SJSA1 (cell line): Measurements from ENCODE around the gene SCYGR3. TPM values are rescaled to one million over a fixed set of nuclear protein-coding genes. Genes with fewer than 3 reads are reported as not detected.

Experiments used
- DNase-seq, 2 experiments: peaks; one replicate each; pipeline ENCODE4 v3.0.0-alpha.2; 2015 to 2020; ENCODE audit warnings: low spot score in 2 of 2, low read depth in 1 of 2
- H3K27ac ChIP-seq: fragments of 250-450 bp; sonication (Bioruptor Pico); 2 replicates; pipeline ENCODE4 v1.5.1; 2020; ENCODE audit warnings: mild to moderate bottlenecking, moderate library complexity
- H3K27me3 ChIP-seq: fragments of 250-450 bp; sonication (Bioruptor Pico); replicated peaks from 2 replicates; pipeline ENCODE4 v1.5.1; 2020; ENCODE audit warnings: mild to moderate bottlenecking, moderate library complexity
- H3K36me3 ChIP-seq: fragments of 250-450 bp; sonication (Bioruptor Pico); 2 replicates; pipeline ENCODE4 v1.5.1; 2020; ENCODE audit warnings: mild to moderate bottlenecking
- H3K4me1 ChIP-seq: fragments of 250-450 bp; sonication (Bioruptor Pico); replicated peaks from 2 replicates; pipeline ENCODE4 v1.6.1; 2021; ENCODE audit warnings: mild to moderate bottlenecking
- H3K4me3 ChIP-seq: fragments of 250-450 bp; sonication (Bioruptor Pico); 2 replicates; pipeline ENCODE4 v1.5.1; 2020; ENCODE audit warnings: mild to moderate bottlenecking
- H3K9me3 ChIP-seq: fragments of 250-450 bp; sonication (Bioruptor Pico); replicated peaks from 2 replicates; pipeline ENCODE4 v1.5.1; 2020; ENCODE audit warnings: mild to moderate bottlenecking
- total RNA-seq: library from RNA; depleted of rRNA; stranded (reverse); fragments of >200 nt; shearing (Covaris generic); gene quantifications from 2 replicates; pipeline ENCODE4 v1.2.3, GENCODE V29; 2014; rRNA removed

The SCYGR3 gene
- total RNA-seq, 1 experiment from 2014 or later, result not detected

DNA sequence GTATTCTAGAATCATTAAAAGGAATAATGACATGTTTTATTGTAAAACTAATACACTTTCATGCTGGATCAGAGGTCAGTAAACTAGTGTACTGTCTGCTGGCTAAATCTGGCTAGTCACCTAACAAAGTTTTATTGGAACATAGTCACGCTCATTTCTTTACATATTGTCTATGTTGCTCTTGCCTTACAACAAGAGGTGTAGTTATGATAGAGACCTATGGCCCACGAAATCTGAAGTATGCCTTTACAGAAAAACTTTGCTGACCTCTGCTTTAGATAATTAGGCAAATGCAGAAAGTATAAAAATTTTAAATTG, 45.8 kb downstream of the SCYGR3 start:
- Histone ChIP-seq H3K9me3 (no peaks in the 10 kb centered on the region), H3K4me3 (no peak overlapping the region), H3K36me3 (no peaks in the 10 kb centered on the region), H3K27ac (no peak overlapping the region), H3K4me1 (no peaks in the 10 kb centered on the region), H3K27me3 (no peaks in the 10 kb centered on the region)
- DNase-seq, result no peak

- Histone ChIP-seq H3K27me3 (no peaks in the 10 kb centered on the region), H3K4me3 (no peak overlapping the region), H3K9me3 (no peaks in the 10 kb centered on the region), H3K27ac (no peak overlapping the region), H3K36me3 (no peaks in the 10 kb centered on the region), H3K4me1 (no peaks in the 10 kb centered on the region)
- DNase-seq, result no peak
Observed at GRCh38 chr2:227566012-227566411, 48.6 kb downstream of the SCYGR3 start.

DNA sequence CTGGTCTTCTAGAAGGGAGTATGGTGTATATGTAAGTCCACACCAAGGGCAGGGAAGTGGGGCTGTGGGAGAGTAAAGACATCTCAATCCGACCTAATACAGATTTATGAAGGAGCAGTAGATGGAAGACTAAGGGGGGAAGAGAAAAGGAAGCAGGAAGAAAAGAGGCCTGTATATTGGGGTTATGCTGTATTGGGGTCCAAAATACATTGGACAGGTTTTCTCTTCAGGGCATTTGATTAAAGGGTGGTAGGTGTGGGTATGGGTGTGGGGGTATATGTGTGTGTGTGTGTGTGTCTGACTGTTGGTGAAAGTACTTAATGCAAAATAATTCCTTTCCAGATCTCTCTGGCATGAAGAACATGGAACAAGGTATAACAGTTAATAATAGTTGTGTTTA, 49.6 kb downstream of the SCYGR3 start:
- H3K36me3 ChIP-seq, result no peaks in the 10 kb centered on the region
- DNase-seq, result no peak
- no peak overlapping the region for H3K4me3 ChIP-seq

More for the DNA sequence above, 49.6 kb downstream of the SCYGR3 start:
- H3K4me1 ChIP-seq, result no peaks in the 10 kb centered on the region
- H3K27me3 ChIP-seq, result no peaks in the 10 kb centered on the region
- no peaks in the 10 kb centered on the region for H3K9me3 ChIP-seq
- H3K27ac ChIP-seq, result no peak overlapping the region

Other genes starting within 250 kb of the SCYGR3 start
- not detected in 2 replicates for gene TM4SF20, start 235.5 kb downstream of the SCYGR3 start, total RNA-seq
- not detected in 2 replicates for gene SCYGR1, start 226.9 kb downstream of the SCYGR3 start, total RNA-seq
- 40.2 and 122 TPM in 2 replicates for gene AGFG1, start 142.7 kb downstream of the SCYGR3 start, total RNA-seq
- not detected in 2 replicates for gene SCYGR2, start 15.9 kb downstream of the SCYGR3 start, total RNA-seq
- not detected in 2 replicates for gene SCYGR4, start 2.7 kb upstream of the SCYGR3 start, total RNA-seq
- gene SCYGR5, start 52.0 kb upstream of the SCYGR3 start, total RNA-seq, result not detected in 2 replicates
- gene SLC19A3, start 103.2 kb upstream of the SCYGR3 start, total RNA-seq, result not detected in 2 replicates
- gene SCYGR6, start 109.9 kb upstream of the SCYGR3 start, total RNA-seq, result not detected in 2 replicates
- gene SCYGR7, start 113.5 kb upstream of the SCYGR3 start, total RNA-seq, result not detected in 2 replicates
- not detected in 2 replicates for gene SCYGR8, start 131.1 kb upstream of the SCYGR3 start, total RNA-seq
- gene CCL20, start 199.0 kb upstream of the SCYGR3 start, total RNA-seq, result not detected in 2 replicates